Measurements from ENCODE around the gene GAGE13. TPM values are rescaled to one million over a fixed set of nuclear protein-coding genes. Genes with fewer than 3 reads are reported as not detected.
"Not testable (repeated sequence)": the region's sequence is repeated elsewhere in the genome, so short reads cannot be mapped to it uniquely, and the experiment has no call there.

The GAGE13 gene
- polyA plus RNA-seq, 1 donor (not counting 4 experiments of a cell fraction or from before 2014, with no cell fraction given) = not detected

GRCh38 chrX:49346150-49346549 is 14.8 kb downstream of the GAGE13 start:
- H3K9me3 ChIP-seq (ENCODE audit: control insufficient read depth, low read depth, low read length); H3K4me3 ChIP-seq (ENCODE audit: control insufficient read depth in 2 of 3, extremely low read depth in 1 of 3, insufficient read depth in 2 of 3, low read depth in 1 of 3, low read length in 3 of 3); dilution Hi-C loops (cut with MboI; ENCODE audit: extremely low pct_ligation_motif_present, low sequenced_read_pairs); H3K36me3 ChIP-seq (ENCODE audit: control insufficient read depth in 2 of 2, extremely low read depth in 1 of 2, insufficient read depth in 2 of 2, low read length in 2 of 2); H3K27me3 ChIP-seq (ENCODE audit: control insufficient read depth, extremely low read depth, insufficient read depth, low read length); H3K4me2 ChIP-seq (ENCODE audit: control insufficient read depth, extremely low read depth, insufficient read depth, low read depth, low read length); DNase-seq (ENCODE audit: low read depth, low spot score); H3K79me2 ChIP-seq (ENCODE audit: control insufficient read depth, insufficient read depth, low read length); H4K20me1 ChIP-seq (ENCODE audit: control insufficient read depth, extremely low read depth, insufficient read depth, low read length); H3K4me1 ChIP-seq (ENCODE audit: control insufficient read depth, extremely low read depth, insufficient read depth, low read length); H2AFZ ChIP-seq (ENCODE audit: control insufficient read depth, low read length); H3K9ac ChIP-seq (ENCODE audit: control insufficient read depth, extremely low read depth, insufficient read depth, low read length); FAIRE-seq; H3K27ac ChIP-seq (ENCODE audit: control insufficient read depth, insufficient read depth, low read length); H3K9me1 ChIP-seq (ENCODE audit: control insufficient read depth, extremely low read depth, insufficient read depth, low read length): not testable (repeated sequence)

Other genes starting within 250 kb of the GAGE13 start
- gene GPKOW, start 207.8 kb upstream of the GAGE13 start, polyA plus RNA-seq = 17.8 to 18.4 TPM (median 17.9 TPM) in 3 replicates
- 0.51 to 0.62 TPM (median 0.59 TPM) in 3 replicates for gene MAGIX, start 168.8 kb upstream of the GAGE13 start, polyA plus RNA-seq
- gene PLP2, start 159.7 kb upstream of the GAGE13 start, polyA plus RNA-seq = 284 to 488 TPM (median 358 TPM) in 3 replicates
- gene PRICKLE3, start 145.2 kb upstream of the GAGE13 start, polyA plus RNA-seq = 8.6 to 13.7 TPM (median 8.7 TPM) in 3 replicates
- gene SYP, start 131.4 kb upstream of the GAGE13 start, polyA plus RNA-seq = 0.07 to 0.23 TPM (median 0.13 TPM) in 3 replicates
- 0.03 TPM in 1 of 3 replicates, not detected in the others for gene CACNA1F, start 98.2 kb upstream of the GAGE13 start, polyA plus RNA-seq
- 8.2 to 13.5 TPM (median 8.5 TPM) in 3 replicates for gene CCDC22, start 96.1 kb upstream of the GAGE13 start, polyA plus RNA-seq
- gene FOXP3, start 66.9 kb upstream of the GAGE13 start, polyA plus RNA-seq = 0.05 to 0.12 TPM (median 0.06 TPM) in 3 replicates
- gene PPP1R3F, start 61.8 kb upstream of the GAGE13 start, polyA plus RNA-seq = 0.29 to 1.4 TPM (median 0.62 TPM) in 3 replicates
- not detected in 3 replicates for gene GAGE10, start 27.9 kb upstream of the GAGE13 start, polyA plus RNA-seq
- not detected in 3 replicates for gene GAGE12J, start 9.5 kb upstream of the GAGE13 start, polyA plus RNA-seq
- gene GAGE12C, start 200.6 kb downstream of the GAGE13 start, polyA plus RNA-seq = not detected in 3 replicates
- not detected in 3 replicates for gene GAGE12D, start 210.2 kb downstream of the GAGE13 start, polyA plus RNA-seq
- gene GAGE12E, start 219.7 kb downstream of the GAGE13 start, polyA plus RNA-seq = not detected in 3 replicates
- gene GAGE12F, start 229.3 kb downstream of the GAGE13 start, polyA plus RNA-seq = not detected in 3 replicates
- not detected in 3 replicates for gene GAGE12G, start 238.8 kb downstream of the GAGE13 start, polyA plus RNA-seq
- not detected in 3 replicates for gene GAGE12H, start 248.4 kb downstream of the GAGE13 start, polyA plus RNA-seq